B cell (primary cell): ENCODE results near the gene CYGB. TPM values are rescaled to one million over a fixed set of nuclear protein-coding genes. Genes with fewer than 3 reads are reported as not detected.

Source experiments
- ATAC-seq: fragments of 200-7000 bp; cut with Tn5 transposase; one replicate; pipeline ENCODE4 v1.10.0; 2021; ENCODE audit warnings: low read depth, mild to moderate bottlenecking, moderate number of reproducible peaks, moderate library complexity
- CTCF ChIA-PET: fragments of 350-600 bp; sonication (Branson Sonifier 250); formaldehyde crosslinking; loops from one replicate; lab custom pipeline; 2021; ENCODE audit warnings: antibody characterized with exemption, inconsistent platforms; lab: Charles Lee
- POLR2A ChIA-PET: fragments of 350-600 bp; sonication (Branson Sonifier 250); formaldehyde crosslinking; loops from one replicate; lab custom pipeline; 2021; ENCODE audit warnings: antibody characterized with exemption; lab: Charles Lee
- DNase-seq: peaks from one replicate; pipeline ENCODE4 v3.0.0; 2013
- H2AFZ ChIP-seq: 2 replicates; pipeline ENCODE4 v1.6.1; 2012; ENCODE audit warnings: mild to moderate bottlenecking, low read depth, low read length; ENCODE audit not compliant: insufficient read depth, poor library complexity, severe bottlenecking
- H3K27ac ChIP-seq, 2 donors: 1 replicate in 1 of 2; 2 replicates in 1 of 2; pipeline ENCODE4 v1.5.1; 2012 to 2013; ENCODE audit warnings: low read length in 2 of 2, mild to moderate bottlenecking in 2 of 2, moderate library complexity in 1 of 2
- H3K27me3 ChIP-seq, 4 experiments: fragments of 200-600 bp in 1 of 4; sonication (generic) in 1 of 4; replicated peaks in 1 of 4; 1 replicate in 2 of 4; 2 replicates in 2 of 4; pipeline versions ENCODE4 v1.6.1 to v1.7.0; 2013 to 2016; ENCODE audit warnings: low read length in 3 of 4, mild to moderate bottlenecking in 2 of 4, mixed read lengths in 1 of 4, moderate library complexity in 1 of 4; ENCODE audit not compliant: insufficient read depth in 4 of 4, control insufficient read depth in 3 of 4; ENCODE audit errors: control extremely low read depth in 1 of 4
- H3K36me3 ChIP-seq, 2 experiments: replicated peaks in 1 of 2; 1 replicate in 1 of 2; 2 replicates in 1 of 2; pipeline versions ENCODE4 v1.6.1 to v1.7.1; 2013; ENCODE audit warnings: low read length in 1 of 2; ENCODE audit not compliant: insufficient read depth in 2 of 2, control insufficient read depth in 1 of 2; ENCODE audit errors: control extremely low read depth in 1 of 2, extremely low read depth in 1 of 2
- H3K4me1 ChIP-seq, 2 donors: fragments of 200-600 bp in 1 of 2; sonication (generic) in 1 of 2; 1 replicate in 1 of 2; 2 replicates in 1 of 2; pipeline versions ENCODE4 v1.5.1 to v1.6.1; 2013 to 2017; ENCODE audit warnings: low read length in 2 of 2; ENCODE audit not compliant: control insufficient read depth in 2 of 2, insufficient read depth in 2 of 2
- H3K4me2 ChIP-seq: replicated peaks from 2 replicates; pipeline ENCODE3; 2012; ENCODE audit warnings: mild to moderate bottlenecking, low read depth, low read length; ENCODE audit not compliant: poor library complexity, severe bottlenecking
- H3K4me3 ChIP-seq, 5 experiments: fragments of 200-600 bp in 1 of 5; sonication (generic) in 1 of 5; 1 replicate in 3 of 5; 2 replicates in 2 of 5; pipeline versions ENCODE4 v1.5.1 to v1.7.0; 2011 to 2016; ENCODE audit warnings: low read length in 4 of 5, mild to moderate bottlenecking in 4 of 5, low read depth in 2 of 5, control low read depth in 1 of 5, moderate library complexity in 1 of 5; ENCODE audit not compliant: insufficient read depth in 1 of 5; ENCODE audit errors: control extremely low read depth in 1 of 5, extremely low read depth in 1 of 5
- H3K79me2 ChIP-seq: fragments of 200-600 bp; sonication (generic); one replicate; pipeline ENCODE4 v1.6.0; 2016; ENCODE audit warnings: low read length; ENCODE audit not compliant: control insufficient read depth, insufficient read depth
- H3K9ac ChIP-seq: fragments of 200-600 bp; sonication (generic); 2 replicates; pipeline ENCODE4 v1.6.1; 2017; ENCODE audit warnings: mild to moderate bottlenecking, low read length, moderate library complexity
- H3K9me3 ChIP-seq, 3 donors: one replicate each; pipeline versions ENCODE4 v1.6.1 to v1.7.1; 2013; ENCODE audit warnings: low read length in 2 of 3; ENCODE audit not compliant: control insufficient read depth in 2 of 3, insufficient read depth in 1 of 3; ENCODE audit errors: control extremely low read depth in 1 of 3
- H4K20me1 ChIP-seq: 2 replicates; pipeline ENCODE4 v1.6.0; 2012; ENCODE audit warnings: mild to moderate bottlenecking, low read length; ENCODE audit not compliant: insufficient read depth, control insufficient read depth, poor library complexity, severe bottlenecking
- H3K27ac Mint-ChIP-seq: one replicate; pipeline ENCODE4 v1.8.0; 2021; ENCODE audit warnings: mixed read lengths
- H3K27me3 Mint-ChIP-seq: one replicate; pipeline ENCODE4 v1.8.0; 2021; ENCODE audit warnings: mixed read lengths
- H3K4me1 Mint-ChIP-seq: one replicate; pipeline ENCODE4 v1.8.0; 2021; ENCODE audit warnings: mixed read lengths
- H3K4me3 Mint-ChIP-seq: one replicate; pipeline ENCODE4 v1.8.0; 2021; ENCODE audit warnings: mixed read lengths
- H3K9me3 Mint-ChIP-seq: one replicate; pipeline ENCODE4 v1.8.0; 2022; ENCODE audit warnings: mixed read lengths; ENCODE audit not compliant: insufficient read depth
- CTCF ChIP-seq: fragments of 200-600 bp; IDR thresholded peaks from one replicate; pipeline ENCODE4 v1.8.0; 2022; ENCODE audit warnings: antibody characterized with exemption, mild to moderate bottlenecking
- EZH2 ChIP-seq: IDR thresholded peaks from 2 replicates; pipeline ENCODE4 v1.6.1; 2012; ENCODE audit warnings: borderline replicate concordance, low read depth, mild to moderate bottlenecking, moderate library complexity, low read length; ENCODE audit not compliant: insufficient read depth, poor library complexity, severe bottlenecking
- WGBS: methylation state at CpG from one replicate; pipeline ENCODE4 v1.1.5; 2013; ENCODE audit warnings: missing lambda C conversion rate; ENCODE audit not compliant: insufficient coverage; 5-methylcytosine and 5-hydroxymethylcytosine counted together
- intact Hi-C: fragments of 100-400 bp; cut with micrococcal nuclease; formaldehyde crosslinking; loops from one replicate; pipeline ENCODE4 v1.10.0; 2022
- polyA plus RNA-seq: library from polyadenylated mRNA; depleted of rRNA; stranded (reverse); fragments of >200 nt; gene quantifications from 2 replicates; pipeline ENCODE4 v1.2.3, GENCODE V29; 2012
- total RNA-seq, 2 donors: library from RNA; stranded (reverse); fragments of 120-200 nt in 1 of 2; gene quantifications; 1 replicate in 1 of 2; 2 replicates in 1 of 2; pipeline versions ENCODE4 v1.2.3 to v1.2.4, GENCODE V29; 2013 to 2022

The CYGB gene
- total and polyA plus RNA-seq, 2 donors (not counting 1 experiment from before 2014, with no cell fraction given): 0.42 to 2.7 TPM

- Histone ChIP-seq H3K4me2 (peak overlapping the region; percentile 82), H3K36me3 (peaks cover 0 to 43% of the 10 kb centered on the region in 2 experiments), H3K27me3 (no peaks in the 10 kb centered on the region), H4K20me1 (peaks cover 43% of the 10 kb centered on the region), H3K27ac (peak overlapping the region; percentile 78 to 94), H3K9me3 (no peaks in the 10 kb centered on the region), H3K4me1 (peaks cover 49 to 77% of the 10 kb centered on the region in 2 donors), H3K79me2 (peaks cover 84% of the 10 kb centered on the region), H3K9ac (peak overlapping the region; percentile 86), H2AFZ (no peak overlapping the region), H3K4me3 (peak overlapping the region; percentile 46 to 97 (median 95))
- CTCF ChIA-PET: interaction anchor here (0.8 to 20.8 kb wide), 8 partner anchors 8 to 196 kb away, joined by 3 to 442 read pairs (median 6); partner anchors contain the start of gene AANAT
- no peak for ATAC-seq
- Mint-ChIP-seq H3K4me3 (peak overlapping the region; percentile 97), H3K27me3 (no peaks in the 10 kb centered on the region), H3K4me1 (peaks cover 72% of the 10 kb centered on the region), H3K9me3 (no peaks in the 10 kb centered on the region), H3K27ac (peak overlapping the region; percentile 94)
- DNase-seq: no peak
- TF ChIP-seq EZH2 (no peak), CTCF (no peak)
- POLR2A ChIA-PET: interaction anchor here (0.7 to 22.8 kb wide), 10 partner anchors 8 to 512 kb away, joined by 3 to 478 read pairs (median 4); partner anchors contain the start of genes AANAT, PRPSAP1 and SPHK1
- whole genome bisulfite sequencing: 36% methylated on average over 5 of the region's 5 CpGs
- intact Hi-C loops: loop anchor here (10.0 kb wide), 1 partner anchor 224 kb away; no protein-coding TSS in a partner anchor
Measured at GRCh38 chr17:76499267-76499667, 38.2 kb downstream of the CYGB start.

GRCh38 chr17:76498876-76499251 lies 38.6 kb downstream of the CYGB start:
- CTCF ChIA-PET: interaction anchor here (1.1 to 20.8 kb wide), 9 partner anchors 9 to 101 kb away, joined by 3 to 442 read pairs (median 6); partner anchors contain the start of gene AANAT
- peak overlapping the region; percentile 97 for H3K4me3 Mint-ChIP-seq
- H3K27me3 Mint-ChIP-seq: no peaks in the 10 kb centered on the region
- Histone ChIP-seq H3K27me3 (no peaks in the 10 kb centered on the region), H4K20me1 (peaks cover 47% of the 10 kb centered on the region), H3K36me3 (peaks cover 0 to 45% of the 10 kb centered on the region in 2 experiments), H2AFZ (no peak overlapping the region), H3K9me3 (no peaks in the 10 kb centered on the region), H3K4me1 (peaks cover 53 to 78% of the 10 kb centered on the region in 2 donors), H3K27ac (peak overlapping the region; percentile 78 to 94), H3K4me3 (peak overlapping the region; percentile 46 to 97 (median 95)), H3K4me2 (peak overlapping the region; percentile 82), H3K79me2 (peaks cover 88% of the 10 kb centered on the region), H3K9ac (peak overlapping the region; percentile 86)
- H3K4me1 Mint-ChIP-seq: peaks cover 74% of the 10 kb centered on the region
- intact Hi-C loops: loop anchor here (10.0 kb wide), 1 partner anchor 224 kb away; no protein-coding TSS in a partner anchor
- DNase-seq (peak; percentile 78), ATAC-seq (peak; percentile 36)
- WGBS: 0% methylated on average over 1 of the region's 4 CpGs
- POLR2A ChIA-PET: interaction anchor here (0.6 to 22.8 kb wide), 11 partner anchors 8 to 1621 kb away, joined by 3 to 478 read pairs (median 4); partner anchors contain the start of genes AANAT and SPHK1
- TF ChIP-seq EZH2 (no peak), CTCF (no peak)
- peak overlapping the region; percentile 94 for H3K27ac Mint-ChIP-seq
- H3K9me3 Mint-ChIP-seq: no peaks in the 10 kb centered on the region
